GM21360 (cell line): ENCODE results near the gene ISL1.

Source experiments
- ATAC-seq: cut with Tn5 transposase; IDR thresholded peaks from one replicate; pipeline ENCODE4 v1.9.1; 2021; ENCODE audit warnings: mild to moderate bottlenecking, moderate library complexity; ENCODE audit not compliant: unreplicated experiment

The ISL1 gene

GRCh38 chr5:51383131-51384121 is at the start of gene ISL1:
ISL1 (plus strand) TSS chr5:51383448; CDS start chr5:51383672, 224 bp downstream.
- no peak for ATAC-seq

GRCh38 chr5:51336878-51337277 is 46.4 kb upstream of the ISL1 start:
- ATAC-seq, result no peak

- ATAC-seq, result no peak
Observed at GRCh38 chr5:51345106-51345505, 38.1 kb upstream of the ISL1 start.

- ATAC-seq, result no peak
Observed at GRCh38 chr5:51347157-51347556, 36.1 kb upstream of the ISL1 start.

- ATAC-seq, result no peak
Observed at GRCh38 chr5:51347704-51348103, 35.5 kb upstream of the ISL1 start.

GRCh38 chr5:51371052-51371451 is 12.2 kb upstream of the ISL1 start:
- ATAC-seq, result no peak

- ATAC-seq, result no peak
Observed at GRCh38 chr5:51373880-51374523, 9.2 kb upstream of the ISL1 start.

- no peak for ATAC-seq
Observed at GRCh38 chr5:51375084-51375483, 8.2 kb upstream of the ISL1 start.

- ATAC-seq, result no peak
Observed at GRCh38 chr5:51376509-51376908, 6.7 kb upstream of the ISL1 start.

GRCh38 chr5:51377151-51378060 is 5.8 kb upstream of the ISL1 start:
- no peak for ATAC-seq

GRCh38 chr5:51378061-51378409 is 5.2 kb upstream of the ISL1 start:
- ATAC-seq, result no peak

- no peak for ATAC-seq
Observed at GRCh38 chr5:51378448-51379330, 4.6 kb upstream of the ISL1 start.

- no peak for ATAC-seq
Observed at GRCh38 chr5:51379331-51379700, 3.9 kb upstream of the ISL1 start.

GRCh38 chr5:51380603-51381207 is 2.5 kb upstream of the ISL1 start:
- ATAC-seq, result no peak

- ATAC-seq, result no peak
Observed at GRCh38 chr5:51381761-51382474, 1.3 kb upstream of the ISL1 start.

GRCh38 chr5:51382521-51383130 is 622 bp upstream of the ISL1 start:
- no peak for ATAC-seq

GRCh38 chr5:51384281-51384840 is 1.1 kb downstream of the ISL1 start:
- ATAC-seq, result no peak

GRCh38 chr5:51385216-51385615 is 2.0 kb downstream of the ISL1 start:
- ATAC-seq, result no peak
